ENCODE data around the gene HNRNPLL. TPM values are rescaled to one million over a fixed set of nuclear protein-coding genes. Genes with fewer than 3 reads are reported as not detected.

Gene HNRNPLL
- polyA plus RNA-seq, 1 of the 3 experiments (the other 2 are of a cell fraction), result 24.4 TPM

DNA sequence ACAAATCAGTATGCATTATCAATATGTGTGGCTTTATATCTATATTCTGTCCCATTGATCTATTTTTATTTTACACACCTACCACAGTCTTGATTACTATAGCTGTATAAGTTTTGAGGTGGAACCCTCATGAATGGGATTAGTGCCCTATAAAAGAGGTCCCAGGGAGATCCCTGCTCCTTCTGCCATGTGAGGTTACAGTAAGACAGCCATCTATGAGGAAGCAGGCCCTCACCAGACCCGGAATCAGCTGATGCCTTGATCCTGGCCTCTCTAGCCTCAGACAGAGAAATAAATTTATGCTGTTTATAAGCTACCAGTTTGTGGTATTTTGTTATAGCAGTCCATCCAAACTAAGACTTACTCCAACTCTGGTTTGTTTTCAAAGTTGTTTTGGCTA lies 54.9 kb downstream of the HNRNPLL start:
- Histone ChIP-seq H3K27ac (ENCODE audit: low read depth in 2 of 2, low read length in 1 of 2) (no peak overlapping the region), H3F3A (replicated peaks; ENCODE audit: insufficient read depth) (peaks cover 30% of the 10 kb centered on the region), H3K4me1 (ENCODE audit: control insufficient read depth in 1 of 2, insufficient read depth in 2 of 2, low read depth in 1 of 2, low read length in 1 of 2) (peaks cover 2 to 6% of the 10 kb centered on the region in 2 experiments; a peak in 2 of 4 replicates), H3K4me3 (ENCODE audit: low read depth in 2 of 2, low read length in 1 of 2) (no peak overlapping the region), H3K27me3 (ENCODE audit: insufficient read depth) (no peaks in the 10 kb centered on the region), H3K9me2 (no peaks in the 10 kb centered on the region), H4K20me1 (ENCODE audit: insufficient read depth) (no peaks in the 10 kb centered on the region), H3K4me2 (no peak overlapping the region), H2AFZ (ENCODE audit: low read depth) (no peak overlapping the region), H3K79me2 (ENCODE audit: insufficient read depth) (no peaks in the 10 kb centered on the region), H3K36me3 (replicated peaks in 1 of 2; ENCODE audit: control insufficient read depth in 1 of 2, insufficient read depth in 2 of 2, low read length in 1 of 2) (peaks cover 9 to 21% of the 10 kb centered on the region in 2 experiments), H3K9me3 (no peaks in the 10 kb centered on the region), H3K9ac (no peak overlapping the region)
- WGBS (ENCODE audit: low lambda C conversion rate), result 94% methylated on average over 1 of the region's 1 CpG
- no peak for DNase-seq
- ChIA-PET CTCF (interaction anchor here (0.6 to 5.3 kb wide), 5 partner anchors 9 to 188 kb away, joined by 3 to 47 read pairs (median 6); no protein-coding TSS in a partner anchor), POLR2A (interaction anchor here (1.5 kb wide), 1 partner anchor 203 kb away, joined by 6 read pairs; the partner anchor contains the start of gene SRSF7)
- TF ChIP-seq, protein P1, sequence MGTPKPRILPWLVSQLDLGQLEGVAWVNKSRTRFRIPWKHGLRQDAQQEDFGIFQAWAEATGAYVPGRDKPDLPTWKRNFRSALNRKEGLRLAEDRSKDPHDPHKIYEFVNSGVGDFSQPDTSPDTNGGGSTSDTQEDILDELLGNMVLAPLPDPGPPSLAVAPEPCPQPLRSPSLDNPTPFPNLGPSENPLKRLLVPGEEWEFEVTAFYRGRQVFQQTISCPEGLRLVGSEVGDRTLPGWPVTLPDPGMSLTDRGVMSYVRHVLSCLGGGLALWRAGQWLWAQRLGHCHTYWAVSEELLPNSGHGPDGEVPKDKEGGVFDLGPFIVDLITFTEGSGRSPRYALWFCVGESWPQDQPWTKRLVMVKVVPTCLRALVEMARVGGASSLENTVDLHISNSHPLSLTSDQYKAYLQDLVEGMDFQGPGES (IDR thresholded peaks at IDR 0.05; ENCODE audit: low read depth, low read length), result no peak
- TF ChIP-seq TCF12 (IDR thresholded peaks at IDR 0.05), result no peak

DNA sequence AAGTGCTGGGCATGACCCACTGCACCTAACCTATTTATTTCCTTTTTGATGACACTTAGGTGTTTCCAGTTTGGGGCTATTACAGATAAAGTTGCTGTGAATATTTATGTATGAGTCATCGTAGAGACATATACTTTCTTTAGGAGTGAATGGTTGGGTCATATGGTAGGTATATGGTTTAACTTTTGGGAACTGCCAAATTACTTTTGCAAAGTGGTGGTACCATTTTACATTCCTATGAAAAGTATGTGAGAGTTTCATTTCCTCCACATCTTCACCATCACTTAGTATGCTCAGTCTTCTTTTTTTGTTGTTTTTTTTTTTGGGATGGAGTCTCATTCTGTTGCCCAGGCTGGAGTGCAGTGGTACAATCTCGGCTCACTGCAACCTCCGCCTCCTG lies 56.1 kb downstream of the HNRNPLL start:
- Histone ChIP-seq H3K9ac (no peak overlapping the region), H3K4me3 (ENCODE audit: low read depth in 2 of 2, low read length in 1 of 2) (no peak overlapping the region), H3K4me1 (ENCODE audit: control insufficient read depth in 1 of 2, insufficient read depth in 2 of 2, low read depth in 1 of 2, low read length in 1 of 2) (peaks cover 0 to 15% of the 10 kb centered on the region in 2 experiments; a peak in 2 of 4 replicates), H3K4me2 (no peak overlapping the region), H3F3A (replicated peaks; ENCODE audit: insufficient read depth) (peaks cover 40% of the 10 kb centered on the region), H2AFZ (ENCODE audit: low read depth) (no peak overlapping the region), H3K9me2 (no peaks in the 10 kb centered on the region), H3K79me2 (ENCODE audit: insufficient read depth) (no peaks in the 10 kb centered on the region), H3K27ac (ENCODE audit: low read depth in 2 of 2, low read length in 1 of 2) (no peak overlapping the region), H3K9me3 (no peaks in the 10 kb centered on the region), H3K27me3 (ENCODE audit: insufficient read depth) (no peaks in the 10 kb centered on the region), H4K20me1 (ENCODE audit: insufficient read depth) (no peaks in the 10 kb centered on the region), H3K36me3 (replicated peaks in 1 of 2; ENCODE audit: control insufficient read depth in 1 of 2, insufficient read depth in 2 of 2, low read length in 1 of 2) (peaks cover 4 to 14% of the 10 kb centered on the region in 2 experiments)
- TF ChIP-seq FOXM1 (IDR thresholded peaks at IDR 0.05; ENCODE audit: low read depth) (no peak), EZH2phosphoT487 (IDR thresholded peaks at IDR 0.05; ENCODE audit: borderline replicate concordance, low read depth) (no peak), RXRA (IDR thresholded peaks at IDR 0.05; ENCODE audit: borderline replicate concordance, low read depth) (no peak), ELF1 (IDR thresholded peaks at IDR 0.05) (no peak), NRF1 (IDR thresholded peaks at IDR 0.05; ENCODE audit: low read depth, low read length) (no peak), MXI1 (IDR thresholded peaks at IDR 0.05; ENCODE audit: low read depth, low read length) (no peak), NFIC (IDR thresholded peaks at IDR 0.05; ENCODE audit: borderline replicate concordance) (no peak), GATA2 (CRISPR knock-in tag; IDR thresholded peaks at IDR 0.05) (no peak), RCOR1 (IDR thresholded peaks at IDR 0.05; ENCODE audit: low read length) (no peak), POLR2AphosphoS5 (IDR thresholded peaks at IDR 0.05; ENCODE audit: low read depth, low read length) (no peak), YY1 (IDR thresholded peaks at IDR 0.05; ENCODE audit: low read depth) (no peak)
- TF ChIP-seq, protein P2, sequence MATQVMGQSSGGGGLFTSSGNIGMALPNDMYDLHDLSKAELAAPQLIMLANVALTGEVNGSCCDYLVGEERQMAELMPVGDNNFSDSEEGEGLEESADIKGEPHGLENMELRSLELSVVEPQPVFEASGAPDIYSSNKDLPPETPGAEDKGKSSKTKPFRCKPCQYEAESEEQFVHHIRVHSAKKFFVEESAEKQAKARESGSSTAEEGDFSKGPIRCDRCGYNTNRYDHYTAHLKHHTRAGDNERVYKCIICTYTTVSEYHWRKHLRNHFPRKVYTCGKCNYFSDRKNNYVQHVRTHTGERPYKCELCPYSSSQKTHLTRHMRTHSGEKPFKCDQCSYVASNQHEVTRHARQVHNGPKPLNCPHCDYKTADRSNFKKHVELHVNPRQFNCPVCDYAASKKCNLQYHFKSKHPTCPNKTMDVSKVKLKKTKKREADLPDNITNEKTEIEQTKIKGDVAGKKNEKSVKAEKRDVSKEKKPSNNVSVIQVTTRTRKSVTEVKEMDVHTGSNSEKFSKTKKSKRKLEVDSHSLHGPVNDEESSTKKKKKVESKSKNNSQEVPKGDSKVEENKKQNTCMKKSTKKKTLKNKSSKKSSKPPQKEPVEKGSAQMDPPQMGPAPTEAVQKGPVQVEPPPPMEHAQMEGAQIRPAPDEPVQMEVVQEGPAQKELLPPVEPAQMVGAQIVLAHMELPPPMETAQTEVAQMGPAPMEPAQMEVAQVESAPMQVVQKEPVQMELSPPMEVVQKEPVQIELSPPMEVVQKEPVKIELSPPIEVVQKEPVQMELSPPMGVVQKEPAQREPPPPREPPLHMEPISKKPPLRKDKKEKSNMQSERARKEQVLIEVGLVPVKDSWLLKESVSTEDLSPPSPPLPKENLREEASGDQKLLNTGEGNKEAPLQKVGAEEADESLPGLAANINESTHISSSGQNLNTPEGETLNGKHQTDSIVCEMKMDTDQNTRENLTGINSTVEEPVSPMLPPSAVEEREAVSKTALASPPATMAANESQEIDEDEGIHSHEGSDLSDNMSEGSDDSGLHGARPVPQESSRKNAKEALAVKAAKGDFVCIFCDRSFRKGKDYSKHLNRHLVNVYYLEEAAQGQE (IDR thresholded peaks at IDR 0.05; ENCODE audit: low read depth, low read length), result no peak
- TF ChIP-seq, protein P3, sequence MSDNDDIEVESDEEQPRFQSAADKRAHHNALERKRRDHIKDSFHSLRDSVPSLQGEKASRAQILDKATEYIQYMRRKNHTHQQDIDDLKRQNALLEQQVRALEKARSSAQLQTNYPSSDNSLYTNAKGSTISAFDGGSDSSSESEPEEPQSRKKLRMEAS (IDR thresholded peaks at IDR 0.05; ENCODE audit: low read depth), result no peak
- TF ChIP-seq, protein P4, sequence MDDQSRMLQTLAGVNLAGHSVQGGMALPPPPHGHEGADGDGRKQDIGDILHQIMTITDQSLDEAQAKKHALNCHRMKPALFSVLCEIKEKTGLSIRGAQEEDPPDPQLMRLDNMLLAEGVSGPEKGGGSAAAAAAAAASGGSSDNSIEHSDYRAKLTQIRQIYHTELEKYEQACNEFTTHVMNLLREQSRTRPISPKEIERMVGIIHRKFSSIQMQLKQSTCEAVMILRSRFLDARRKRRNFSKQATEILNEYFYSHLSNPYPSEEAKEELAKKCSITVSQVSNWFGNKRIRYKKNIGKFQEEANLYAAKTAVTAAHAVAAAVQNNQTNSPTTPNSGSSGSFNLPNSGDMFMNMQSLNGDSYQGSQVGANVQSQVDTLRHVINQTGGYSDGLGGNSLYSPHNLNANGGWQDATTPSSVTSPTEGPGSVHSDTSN (IDR thresholded peaks at IDR 0.05), result no peak
- whole genome bisulfite sequencing (ENCODE audit: low lambda C conversion rate), result 95% methylated on average over 3 of the region's 3 CpGs
- ChIA-PET POLR2A (no interaction called here), CTCF (interaction anchor here (1.1 to 5.3 kb wide), 4 partner anchors 11 to 36 kb away, joined by 3 to 47 read pairs (median 14); no protein-coding TSS in a partner anchor)
- DNase-seq, result no peak

Data from SK-N-SH (cell line).